H1 (cell line): ENCODE results near the gene FNDC1.

Experiments
- CHD1 ChIP-seq: IDR thresholded peaks from 2 replicates; pipeline ENCODE4 v1.6.1; 2012; ENCODE audit warnings: low read depth, low read length, improper control_type of control experiment
- CHD7 ChIP-seq: fragments of 300-600 bp; sonication (generic); IDR thresholded peaks from 2 replicates; pipeline ENCODE4 v1.7.1; 2012; ENCODE audit warnings: low read length, moderate library complexity, mild to moderate bottlenecking, inconsistent platforms; ENCODE audit not compliant: insufficient replicate concordance
- CTBP2 ChIP-seq: IDR thresholded peaks from 2 replicates; pipeline ENCODE4 v1.7.0; 2011; ENCODE audit warnings: borderline replicate concordance, mild to moderate bottlenecking, moderate library complexity, mixed read lengths, low read length; ENCODE audit not compliant: insufficient read depth, insufficient read length
- CTCF ChIP-seq, 3 experiments: IDR thresholded peaks; 1 replicate in 2 of 3; 2 replicates in 1 of 3; pipeline versions ENCODE4 v1.5.1 to v1.6.1; 2011; ENCODE audit warnings: low read length in 3 of 3, mild to moderate bottlenecking in 3 of 3, inconsistent platforms in 2 of 3, low read depth in 1 of 3, moderate library complexity in 1 of 3; ENCODE audit not compliant: insufficient read depth in 1 of 3; ENCODE audit errors: control extremely low read depth in 1 of 3
- EP300 ChIP-seq, 2 experiments: IDR thresholded peaks; 1 replicate in 1 of 2; 2 replicates in 1 of 2; pipeline ENCODE4 v1.6.1; 2011 to 2012; ENCODE audit warnings: low read depth in 2 of 2, low read length in 2 of 2, mild to moderate bottlenecking in 2 of 2, borderline replicate concordance in 1 of 2, inconsistent platforms in 1 of 2, moderate library complexity in 1 of 2
- JUN ChIP-seq: IDR thresholded peaks from 2 replicates; pipeline ENCODE4 v1.6.1; 2011; ENCODE audit warnings: low read depth, mild to moderate bottlenecking, improper control_type of control experiment, low read length
- JUND ChIP-seq: IDR thresholded peaks from 2 replicates; pipeline ENCODE4 v1.6.1; 2011; ENCODE audit warnings: mild to moderate bottlenecking, improper control_type of control experiment, low read length
- MAX ChIP-seq: IDR thresholded peaks from 2 replicates; pipeline ENCODE4 v1.6.1; 2012; ENCODE audit warnings: inconsistent platforms
- PHF8 ChIP-seq: fragments of 200-600 bp; sonication (generic); conservative IDR thresholded peaks from 2 replicates; pipeline ENCODE4 v1.7.1; 2012; ENCODE audit warnings: low read depth, mild to moderate bottlenecking, inconsistent platforms, low read length, moderate library complexity
- POLR2A ChIP-seq, 2 experiments: IDR thresholded peaks; 1 replicate in 1 of 2; 2 replicates in 1 of 2; pipeline ENCODE4 v1.6.1; 2011; ENCODE audit warnings: low read depth in 2 of 2, low read length in 2 of 2, mild to moderate bottlenecking in 2 of 2; ENCODE audit errors: control extremely low read depth in 1 of 2
- POLR2AphosphoS5 ChIP-seq: IDR thresholded peaks from 2 replicates; pipeline ENCODE4 v1.6.1; 2011; ENCODE audit warnings: low read depth, low read length
- SP1 ChIP-seq: IDR thresholded peaks from 2 replicates; pipeline ENCODE4 v1.6.1; 2011; ENCODE audit warnings: low read depth, low read length
- TAF1 ChIP-seq: IDR thresholded peaks from 2 replicates; pipeline ENCODE4 v1.6.1; 2011; ENCODE audit warnings: mild to moderate bottlenecking, low read depth, low read length

- no peak for TF ChIP-seq POLR2AphosphoS5
- TF ChIP-seq POLR2A (IDR thresholded peaks at IDR 0.05; ENCODE audit: control extremely low read depth in 1 of 2, low read depth in 2 of 2, low read length in 2 of 2) = no peak
- TF ChIP-seq CHD1 = no peak
- TF ChIP-seq JUND = no peak
- TF ChIP-seq MAX = no peak
- TF ChIP-seq EP300 (IDR thresholded peaks at IDR 0.05; ENCODE audit: borderline replicate concordance in 1 of 2, low read depth in 2 of 2, low read length in 2 of 2) = no peak
- TF ChIP-seq JUN = no peak
- no peak for TF ChIP-seq CTCF (IDR thresholded peaks at IDR 0.05; ENCODE audit: control extremely low read depth in 1 of 3, insufficient read depth in 1 of 3, low read depth in 1 of 3, low read length in 3 of 3)
- no peak for TF ChIP-seq SP1
- no peak for TF ChIP-seq CTBP2
- TF ChIP-seq PHF8 = no peak
- TF ChIP-seq CHD7 = no peak
- no peak for TF ChIP-seq TAF1
Measured at GRCh38 chr6:159194421-159194820, 25.2 kb downstream of the FNDC1 start.
